DMS114 treated with DMSO at 0.1 percent for 48 hours (cell line): Measurements from ENCODE around the gene RNF183.
A peak's percentile ranks its signal among the peaks of the same experiment; 100 is the strongest.
"Not testable (repeated sequence)": the region's sequence is repeated elsewhere in the genome, so short reads cannot be mapped to it uniquely, and the experiment has no call there.

Source experiments
- DNase-seq: peaks from one replicate; lab custom pipeline; 2025; ENCODE audit not compliant: unreplicated experiment; lab: John Stamatoyannopoulos, UW

Gene RNF183

DNA sequence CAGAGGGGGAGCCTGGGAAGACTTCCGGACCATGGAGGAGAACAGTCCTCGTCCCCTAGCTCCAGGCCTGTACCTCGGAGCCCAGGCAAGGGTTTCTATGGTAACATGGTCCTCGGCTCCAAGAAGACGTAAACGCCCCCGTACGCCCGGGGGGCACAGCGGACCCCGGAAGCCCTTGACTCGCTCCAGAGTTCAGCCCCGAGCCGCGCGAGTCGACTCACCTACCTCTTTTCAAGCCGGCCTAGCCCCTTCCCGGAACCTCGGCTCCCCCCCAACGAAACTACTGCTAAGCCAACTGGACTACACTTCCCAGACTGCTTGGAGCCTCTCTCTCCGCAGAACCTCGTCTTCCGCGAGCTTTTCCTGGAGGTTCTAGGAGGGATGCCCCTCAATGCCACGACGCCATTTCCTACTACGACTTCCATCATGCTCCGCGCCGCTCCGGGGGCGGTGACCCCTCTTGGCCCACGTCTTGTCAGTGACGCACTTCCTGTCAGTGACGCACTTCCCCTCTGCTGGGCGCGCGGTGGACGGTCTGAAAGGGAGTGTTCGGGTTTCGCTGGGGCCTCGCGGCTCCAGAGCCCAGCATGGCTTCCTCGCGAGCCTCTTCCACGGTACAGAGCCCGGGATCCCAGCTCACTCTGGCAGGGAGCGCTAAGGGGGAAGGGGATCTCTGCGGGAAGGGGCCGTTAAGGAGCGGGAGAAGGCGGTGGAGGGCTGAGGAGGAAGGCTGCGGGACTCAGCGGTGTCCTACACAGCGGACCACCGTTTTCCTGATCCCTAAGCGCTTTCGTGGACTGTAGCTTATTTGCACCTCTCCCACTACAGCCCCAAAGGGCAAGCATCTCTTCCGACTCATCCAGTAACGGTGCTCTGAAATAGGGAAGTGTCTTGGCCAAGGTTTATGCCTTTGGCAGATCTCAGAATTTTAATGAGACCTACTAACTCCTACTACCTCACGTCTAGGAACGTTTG lies 27.7 kb downstream of the RNF183 start, which contains the start of the genes CDC26 and PRPF4:
Gene CDC26, minus strand, starts transcription at position 416 of the 975 bp plus-strand sequence. CDS start 3,065 bp downstream, outside the sequence.
Gene PRPF4, plus strand, starts transcription at position 502 of the 975 bp plus-strand sequence. Its CDS starts 86 bp downstream, at position 588.
- DNase-seq: peak; percentile 96

DNA sequence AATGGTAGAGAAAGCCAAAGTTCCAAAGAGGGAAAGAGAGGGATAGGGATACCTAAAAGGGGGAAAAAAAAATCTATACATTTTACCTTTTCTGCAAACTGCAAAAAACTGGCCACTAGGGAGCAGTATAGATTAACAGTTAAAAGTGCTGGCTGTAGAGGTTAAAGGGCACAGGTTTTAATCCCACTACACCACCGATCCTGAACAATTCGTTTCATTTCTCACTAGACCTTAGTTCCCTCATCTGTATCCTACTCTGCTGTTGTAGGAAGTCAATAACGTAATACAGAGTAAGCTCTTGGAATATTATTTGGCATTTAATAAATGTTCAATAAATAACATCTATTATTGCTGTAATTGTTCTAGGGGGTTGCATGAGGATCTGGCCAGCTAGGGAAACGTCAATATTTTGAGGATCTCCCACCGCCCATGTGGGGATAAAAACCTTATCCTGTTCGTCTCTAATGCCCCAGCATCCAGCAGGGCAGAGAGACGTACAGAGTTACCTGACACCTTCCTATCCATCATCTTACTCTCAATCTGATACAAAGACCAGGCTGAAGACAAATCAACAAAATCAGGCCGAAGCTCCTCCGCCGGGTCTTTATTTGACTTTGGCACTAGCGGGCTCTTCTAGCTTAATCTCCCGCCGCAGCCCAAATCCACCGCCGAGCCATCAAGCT lies 28.6 kb downstream of the RNF183 start:
- peak; percentile 32 for DNase-seq

DNA sequence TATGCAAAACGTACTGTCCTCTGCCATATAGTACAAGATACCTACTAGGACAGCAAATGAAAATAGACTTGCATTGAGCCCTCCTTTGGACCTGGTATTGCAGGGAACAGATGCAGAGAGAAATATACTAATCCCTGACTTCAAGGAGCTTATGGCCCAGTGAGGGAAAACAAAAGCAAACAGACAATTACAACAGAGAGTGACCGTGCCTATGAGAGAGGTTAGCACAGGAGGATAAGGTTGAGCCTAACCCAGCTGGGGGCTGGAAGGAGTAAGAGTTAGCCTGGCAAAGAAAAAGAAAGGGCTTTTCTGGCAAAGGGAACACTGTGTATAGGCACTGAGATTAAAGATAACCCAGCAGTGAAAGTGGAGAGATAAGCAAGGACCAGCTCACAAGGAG lies 33.3 kb downstream of the RNF183 start:
- DNase-seq: no peak

DNA sequence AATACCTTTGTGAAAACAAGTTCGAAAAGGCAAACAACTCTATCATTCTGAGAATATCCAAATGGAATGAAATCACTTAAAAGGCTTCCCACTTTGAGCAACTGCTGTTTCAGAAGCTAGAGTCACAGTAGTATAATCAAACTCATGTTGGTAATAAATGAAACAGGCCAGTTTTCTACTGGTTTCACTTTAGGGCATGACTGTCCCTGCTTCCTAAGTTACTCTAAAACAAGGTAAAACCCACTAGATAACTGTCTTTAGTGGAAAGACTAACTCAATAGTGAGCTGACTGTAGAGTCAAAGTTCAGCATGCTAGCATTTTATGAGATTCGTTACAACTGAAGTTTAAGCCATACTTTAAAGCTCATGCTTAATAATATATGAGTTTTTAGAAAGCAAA lies 33.8 kb downstream of the RNF183 start:
- DNase-seq: no peak

DNA sequence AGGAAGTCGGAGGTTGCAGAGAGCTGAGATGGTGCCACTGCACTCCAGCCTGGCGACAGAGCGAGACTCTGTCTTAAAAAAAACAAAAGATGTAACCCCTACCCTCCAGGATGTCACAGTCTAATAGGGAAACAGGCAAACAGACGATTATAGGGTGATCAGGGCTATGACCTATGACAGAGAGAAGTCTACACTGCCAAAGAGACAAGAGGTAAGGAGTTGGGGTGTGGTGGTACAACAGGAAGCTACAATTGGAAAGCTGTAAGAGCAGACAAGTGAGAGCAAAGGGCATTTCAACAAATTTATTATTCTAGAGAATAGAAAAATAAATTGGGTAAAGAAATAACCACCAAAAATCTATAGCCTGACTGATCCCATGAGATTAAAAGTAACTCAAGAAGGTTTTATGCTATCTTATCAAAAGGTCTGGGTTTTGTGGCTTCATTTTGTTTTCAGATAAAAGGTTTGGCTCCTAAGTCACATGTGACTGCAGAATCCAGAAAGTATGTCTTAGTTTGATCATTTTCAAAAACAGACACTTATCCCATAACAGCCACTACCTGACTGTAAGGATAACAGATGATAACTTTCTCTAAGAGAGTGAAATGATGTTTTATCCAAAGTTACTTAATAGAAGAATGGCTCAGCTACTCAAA lies 35.1 kb downstream of the RNF183 start:
- DNase-seq: no peak

DNA sequence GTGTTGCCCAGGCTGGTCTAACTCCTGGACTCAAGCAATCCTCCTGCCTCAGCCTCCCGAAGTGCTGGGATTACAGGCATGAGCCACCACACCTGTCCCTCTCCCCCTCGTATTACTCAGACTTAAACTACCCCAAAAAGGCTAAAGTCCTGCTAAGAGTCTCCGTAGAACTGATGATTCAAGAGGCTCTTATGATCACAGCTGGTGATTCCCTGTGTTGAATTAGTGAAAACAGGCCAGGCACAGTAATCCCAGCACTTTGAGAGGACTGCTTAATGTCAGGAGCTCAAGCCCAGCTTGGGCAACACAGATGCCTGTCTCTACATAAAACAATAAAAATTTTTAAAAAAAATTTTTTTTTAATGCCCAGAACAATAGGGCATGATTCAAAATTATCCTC lies 37.0 kb downstream of the RNF183 start:
- DNase-seq: no peak

DNA sequence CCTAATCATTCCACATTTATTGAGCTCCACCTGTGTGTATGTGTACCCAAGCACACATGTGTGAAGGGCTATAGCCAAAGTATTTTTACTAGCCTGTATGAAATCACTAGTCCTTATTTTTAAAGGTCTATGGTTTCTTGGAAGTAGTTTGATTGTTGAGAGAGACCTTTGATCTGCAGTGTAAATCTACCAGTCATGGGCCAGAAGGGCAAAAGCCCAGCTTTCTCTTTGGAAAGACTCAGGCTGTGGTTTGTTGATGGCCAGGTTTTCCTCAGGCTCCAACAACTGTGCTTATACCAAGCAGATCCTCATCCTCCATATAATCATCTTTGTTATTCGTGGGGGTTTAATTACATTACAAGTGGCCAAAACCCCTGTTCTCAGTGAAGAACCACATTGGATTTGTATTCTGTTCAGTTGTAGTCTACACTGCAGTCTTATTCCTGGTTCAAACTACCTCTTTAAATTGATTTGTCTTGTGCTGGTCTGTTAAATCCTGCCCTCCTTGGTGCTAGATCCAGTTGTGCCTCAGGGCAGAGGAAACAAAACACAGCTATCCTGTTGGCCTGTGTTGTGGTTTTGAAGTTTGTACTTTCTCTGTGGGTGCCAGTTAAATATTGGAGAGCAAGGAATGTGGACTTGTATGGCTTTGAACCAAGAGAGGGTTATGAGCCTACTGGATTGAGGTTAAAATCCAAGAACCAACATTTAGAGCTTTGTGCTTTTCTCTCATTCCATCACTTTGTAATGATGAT lies 41.1 kb downstream of the RNF183 start:
- no peak for DNase-seq

DNA sequence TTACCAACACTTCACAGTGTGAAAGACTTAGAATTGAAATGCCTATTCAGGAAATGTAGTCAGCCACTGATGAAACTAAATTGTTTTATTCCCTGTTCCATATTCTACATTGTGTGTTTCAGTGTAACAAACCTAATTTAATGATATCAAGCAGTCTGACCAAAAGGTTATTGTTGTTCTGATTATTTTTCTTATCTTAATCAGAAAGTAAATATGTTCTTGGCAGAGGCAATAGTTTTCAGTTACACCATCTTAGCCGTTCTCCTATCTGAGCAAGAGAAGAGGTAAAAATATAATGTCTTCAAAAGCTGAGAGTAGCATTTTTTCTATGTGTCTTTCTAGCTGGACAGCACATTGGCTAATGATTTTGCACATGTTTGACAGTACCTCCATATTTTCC lies 44.9 kb downstream of the RNF183 start:
- DNase-seq: no peak

DNA sequence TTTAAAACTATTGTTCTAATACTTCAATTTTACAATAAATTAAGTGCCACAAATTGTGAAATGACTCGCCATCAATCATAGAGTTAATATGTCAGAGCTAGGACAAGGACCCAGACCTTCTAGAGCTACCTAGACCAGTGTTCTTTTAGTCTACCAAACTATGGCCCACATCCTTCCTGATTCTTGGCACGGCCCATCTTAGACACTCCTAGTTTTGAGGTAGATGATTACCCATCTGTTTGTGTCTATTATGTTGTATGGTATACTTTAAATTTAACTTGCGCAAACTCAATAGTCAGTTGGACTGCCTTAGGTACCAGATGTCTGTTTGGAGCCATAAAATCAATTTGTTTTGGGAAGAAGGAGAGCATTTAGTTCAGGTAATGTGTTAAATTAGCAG lies 45.3 kb downstream of the RNF183 start:
- DNase-seq: no peak

DNA sequence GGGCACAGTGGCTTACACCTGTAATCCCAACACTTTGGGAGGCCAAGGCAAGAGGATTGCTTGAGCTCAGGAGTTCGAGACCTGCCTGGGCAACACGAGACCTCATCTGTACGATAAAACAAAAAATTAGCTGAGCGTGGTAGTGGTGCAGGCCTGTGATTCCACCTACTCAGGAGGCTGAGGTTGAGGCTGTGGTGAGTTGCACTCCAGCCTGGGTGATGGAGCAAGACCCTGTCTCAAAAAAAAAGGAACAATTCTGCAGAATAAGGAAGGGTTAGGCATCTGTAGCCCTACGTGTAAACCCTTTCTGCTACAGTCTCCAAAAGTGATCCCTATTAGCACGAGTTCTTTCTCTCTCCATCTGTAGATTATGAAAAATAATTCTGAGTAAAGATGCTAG lies 47.7 kb downstream of the RNF183 start:
- no peak for DNase-seq

DNA sequence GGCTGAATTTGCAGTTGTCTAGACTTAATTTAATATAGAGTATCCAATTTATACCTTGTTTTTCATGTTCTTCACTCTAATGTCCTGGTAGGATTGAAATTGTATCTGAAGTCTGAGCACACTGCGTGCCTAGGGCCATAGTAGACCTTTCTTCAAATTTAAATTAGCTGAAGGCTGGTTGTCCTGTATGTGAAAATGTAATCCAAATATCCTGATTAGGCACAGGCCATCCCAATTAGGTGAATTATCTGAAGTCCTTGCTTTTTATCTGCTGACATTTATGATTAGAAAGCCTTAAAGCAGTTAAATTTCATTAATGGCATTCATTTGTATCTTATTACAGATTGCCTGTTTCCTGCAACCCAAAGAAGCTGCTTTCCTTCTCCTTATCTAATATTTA lies 48.2 kb downstream of the RNF183 start:
- DNase-seq: no peak

DNA sequence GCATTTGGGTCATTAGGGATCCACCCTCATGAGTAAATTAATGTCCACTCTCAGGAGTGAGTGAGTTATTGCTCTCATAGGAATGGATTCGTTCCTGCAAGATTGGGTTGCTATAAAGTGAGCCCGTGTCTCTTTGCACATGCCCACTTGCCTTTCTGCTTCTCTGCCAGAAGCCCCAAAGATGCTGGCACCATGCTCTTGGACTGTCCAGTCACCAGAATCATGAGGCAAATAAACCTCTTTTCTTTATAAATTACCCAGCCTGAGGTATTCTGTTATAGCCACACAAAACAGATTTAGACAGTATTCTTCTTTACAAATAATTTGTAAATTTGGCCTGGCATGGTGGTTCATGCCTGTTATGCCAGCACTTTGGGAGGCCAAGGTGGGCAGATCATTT lies 52.4 kb downstream of the RNF183 start:
- DNase-seq: no peak

DNA sequence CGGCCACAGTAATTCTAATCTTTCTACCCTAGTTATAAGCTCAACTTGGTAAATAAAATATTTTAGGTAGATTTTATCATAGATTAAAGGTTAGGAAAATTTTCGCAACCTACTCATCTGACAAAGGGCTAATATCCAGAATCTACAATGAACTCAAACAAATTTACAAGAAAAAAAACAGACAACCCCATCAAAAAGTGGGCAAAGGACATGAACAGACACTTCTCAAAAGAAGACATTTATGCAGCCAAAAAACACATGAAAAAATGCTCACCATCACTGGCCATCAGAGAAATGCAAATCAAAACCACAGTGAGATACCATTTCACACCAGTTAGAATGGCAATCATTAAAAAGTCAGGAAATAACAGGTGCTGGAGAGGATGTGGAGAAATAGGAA lies 53.5 kb downstream of the RNF183 start:
- not testable (repeated sequence) for DNase-seq

DNA sequence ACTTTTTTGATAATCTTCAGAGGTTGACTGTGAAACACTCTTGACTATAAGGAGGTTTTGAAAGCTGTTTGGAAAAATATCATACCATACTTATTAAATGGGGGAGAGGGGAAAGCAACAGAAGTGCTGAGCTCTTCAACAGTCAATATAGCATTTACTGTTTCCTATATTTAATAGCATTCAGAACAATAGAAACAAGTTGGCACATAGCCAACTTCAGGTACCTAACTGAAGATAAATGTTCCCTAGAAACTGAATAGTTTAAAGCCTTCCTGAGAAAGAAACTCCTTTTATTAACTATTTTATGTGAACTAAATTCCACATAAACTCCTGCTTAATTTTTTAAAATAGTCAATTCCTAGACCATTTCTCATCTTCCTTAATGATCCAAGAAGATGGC lies 55.5 kb downstream of the RNF183 start:
- DNase-seq: no peak
